ENCODE data around the gene CD46.

- TF ChIP-seq EP300 (IDR thresholded peaks at IDR 0.05) (no peak), CTCF (IDR thresholded peaks at IDR 0.05) (no peak), POLR2AphosphoS5 (IDR thresholded peaks at IDR 0.05) (no peak), POLR2A (IDR thresholded peaks at IDR 0.05) (no peak)
Measured at GRCh38 chr1:207813512-207813881, 61.6 kb downstream of the CD46 start.

All from sigmoid colon (tissue), 4 donors.